GM21367 (cell line): ENCODE measurements around the gene CST7.
"Not testable (repeated sequence)": the region's sequence is repeated elsewhere in the genome, so short reads cannot be mapped to it uniquely, and the experiment has no call there.

Experiments used
- ATAC-seq: cut with Tn5 transposase; IDR thresholded peaks from one replicate; pipeline ENCODE4 v1.9.1; 2021; ENCODE audit not compliant: unreplicated experiment

CST7 gene

GRCh38 chr20:24929867-24930723 is 19.0 kb upstream of the CST7 start:
- ATAC-seq = not testable (repeated sequence)

GRCh38 chr20:24930724-24931688 is 18.1 kb upstream of the CST7 start:
- ATAC-seq = not testable (repeated sequence)

GRCh38 chr20:24931893-24932292 is 17.2 kb upstream of the CST7 start:
- ATAC-seq = not testable (repeated sequence)

GRCh38 chr20:24933266-24933908 is 15.7 kb upstream of the CST7 start:
- no peak for ATAC-seq

GRCh38 chr20:24934101-24934661 is 14.9 kb upstream of the CST7 start:
- ATAC-seq = no peak

- ATAC-seq = no peak
These were observed 14.4 kb upstream of the CST7 start for GRCh38 chr20:24934716-24935115.

- ATAC-seq = no peak
These were observed 13.9 kb upstream of the CST7 start for GRCh38 chr20:24935140-24935539.

GRCh38 chr20:24935766-24936525 is 13.1 kb upstream of the CST7 start:
- no peak for ATAC-seq

GRCh38 chr20:24936526-24937407 is 12.3 kb upstream of the CST7 start:
- no peak for ATAC-seq

GRCh38 chr20:24937579-24937978 is 11.5 kb upstream of the CST7 start:
- no peak for ATAC-seq

- no peak for ATAC-seq
These were observed 10.6 kb upstream of the CST7 start for GRCh38 chr20:24938498-24938897.

- ATAC-seq = no peak
These were observed 10.0 kb upstream of the CST7 start for GRCh38 chr20:24939036-24939435.

- ATAC-seq = no peak
These were observed 6.4 kb upstream of the CST7 start for GRCh38 chr20:24942679-24943078.

GRCh38 chr20:24943196-24943595 is 5.9 kb upstream of the CST7 start:
- ATAC-seq = no peak

- ATAC-seq = no peak
These were observed 5.3 kb upstream of the CST7 start for GRCh38 chr20:24943731-24944130.

GRCh38 chr20:24946376-24946775 is 2.7 kb upstream of the CST7 start:
- not testable (repeated sequence) for ATAC-seq

GRCh38 chr20:24948396-24948938 is 602 bp upstream of the CST7 start:
- not testable (repeated sequence) for ATAC-seq

- no peak for ATAC-seq
These were observed 673 bp downstream of the CST7 start for GRCh38 chr20:24949756-24950127.
